Measurements from ENCODE around the gene MAP1LC3B. TPM values are rescaled to one million over a fixed set of nuclear protein-coding genes. Genes with fewer than 3 reads are reported as not detected.

Gene MAP1LC3B
- total RNA-seq, 1 experiment from 2014 or later, result 72.3 TPM

DNA sequence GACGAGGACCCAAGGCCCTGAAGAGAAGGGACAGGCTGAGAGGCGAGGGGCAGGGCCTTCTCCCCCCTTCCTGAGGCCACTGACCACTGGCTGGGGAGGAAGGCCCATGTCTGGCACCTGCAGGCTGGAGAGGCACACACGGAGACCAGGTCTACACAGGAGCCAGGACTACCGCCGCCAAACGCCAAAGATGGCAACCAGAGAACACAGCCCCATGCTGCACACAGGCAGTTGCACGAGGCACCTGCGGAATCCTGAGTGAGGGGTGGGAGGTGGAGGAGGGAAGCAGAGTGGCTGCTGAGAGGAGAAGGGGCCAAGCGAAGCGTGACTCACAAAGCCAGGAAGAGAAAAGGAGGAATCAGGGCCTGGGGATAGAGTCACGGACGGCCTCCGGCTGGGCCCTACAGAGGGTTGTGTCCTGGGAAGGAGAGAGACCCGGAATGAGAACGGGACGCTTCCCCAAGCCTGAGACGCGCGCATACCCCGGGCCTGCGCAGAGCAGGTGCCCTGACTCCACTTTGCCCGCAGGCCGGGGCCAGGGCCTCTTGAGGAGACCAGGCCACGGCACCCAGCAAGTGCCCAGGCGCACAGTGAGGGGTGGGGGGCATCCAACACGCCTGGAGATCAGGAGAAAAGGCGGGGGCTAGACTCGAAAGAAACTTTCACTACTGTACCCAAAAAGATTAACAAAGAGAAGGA is 46.3 kb upstream of the MAP1LC3B start:
- no peak for DNase-seq
- Mint-ChIP-seq H3K4me1 (ENCODE audit: low read depth, unreplicated experiment) (no peaks in the 10 kb centered on the region), H3K36me3 (ENCODE audit: insufficient read depth, unreplicated experiment) (peaks cover 73% of the 10 kb centered on the region), H3K27me3 (ENCODE audit: insufficient read depth, unreplicated experiment) (no peaks in the 10 kb centered on the region), H3K9me3 (ENCODE audit: unreplicated experiment) (no peaks in the 10 kb centered on the region), H3K27ac (ENCODE audit: unreplicated experiment) (no peak overlapping the region), H3K4me3 (ENCODE audit: unreplicated experiment) (no peak overlapping the region)
- Histone ChIP-seq H3K27me3 (replicated peaks; ENCODE audit: control insufficient read depth, insufficient read depth, low read length) (no peaks in the 10 kb centered on the region), H3K4me1 (no peaks in the 10 kb centered on the region), H3K9me3 (no peaks in the 10 kb centered on the region), H3K36me3 (ENCODE audit: control insufficient read depth, insufficient read depth, low read length) (peaks cover 4% of the 10 kb centered on the region), H3K4me3 (ENCODE audit: low read depth, low read length) (no peak overlapping the region)
- ChIA-PET POLR2A (interaction anchor here (0.7 kb wide), 1 partner anchor 38 kb away, joined by 4 read pairs; the partner anchor contains the start of gene FBXO31), CTCF (no interaction called here)
- BruUV-seq (replicated peaks), result no TSS peak
- TF ChIP-seq, protein P1, sequence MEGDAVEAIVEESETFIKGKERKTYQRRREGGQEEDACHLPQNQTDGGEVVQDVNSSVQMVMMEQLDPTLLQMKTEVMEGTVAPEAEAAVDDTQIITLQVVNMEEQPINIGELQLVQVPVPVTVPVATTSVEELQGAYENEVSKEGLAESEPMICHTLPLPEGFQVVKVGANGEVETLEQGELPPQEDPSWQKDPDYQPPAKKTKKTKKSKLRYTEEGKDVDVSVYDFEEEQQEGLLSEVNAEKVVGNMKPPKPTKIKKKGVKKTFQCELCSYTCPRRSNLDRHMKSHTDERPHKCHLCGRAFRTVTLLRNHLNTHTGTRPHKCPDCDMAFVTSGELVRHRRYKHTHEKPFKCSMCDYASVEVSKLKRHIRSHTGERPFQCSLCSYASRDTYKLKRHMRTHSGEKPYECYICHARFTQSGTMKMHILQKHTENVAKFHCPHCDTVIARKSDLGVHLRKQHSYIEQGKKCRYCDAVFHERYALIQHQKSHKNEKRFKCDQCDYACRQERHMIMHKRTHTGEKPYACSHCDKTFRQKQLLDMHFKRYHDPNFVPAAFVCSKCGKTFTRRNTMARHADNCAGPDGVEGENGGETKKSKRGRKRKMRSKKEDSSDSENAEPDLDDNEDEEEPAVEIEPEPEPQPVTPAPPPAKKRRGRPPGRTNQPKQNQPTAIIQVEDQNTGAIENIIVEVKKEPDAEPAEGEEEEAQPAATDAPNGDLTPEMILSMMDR (IDR thresholded peaks at IDR 0.05; ENCODE audit: insufficient read depth in 1 of 2, low read depth in 1 of 2, low read length in 1 of 2, severe bottlenecking in 1 of 2, unreplicated experiment in 1 of 2), result no peak
- intact Hi-C loops (cut with micrococcal nuclease; ENCODE audit: unreplicated experiment), result no loop called here

- intact Hi-C loops (cut with micrococcal nuclease; ENCODE audit: unreplicated experiment), result no loop called here
- DNase-seq, result no peak
- TF ChIP-seq, protein P1 (IDR thresholded peaks at IDR 0.05; ENCODE audit: insufficient read depth in 1 of 2, low read depth in 1 of 2, low read length in 1 of 2, severe bottlenecking in 1 of 2, unreplicated experiment in 1 of 2), result no peak
- Histone ChIP-seq H3K4me3 (ENCODE audit: low read depth, low read length) (no peak overlapping the region), H3K27me3 (replicated peaks; ENCODE audit: control insufficient read depth, insufficient read depth, low read length) (no peaks in the 10 kb centered on the region), H3K4me1 (no peaks in the 10 kb centered on the region), H3K36me3 (ENCODE audit: control insufficient read depth, insufficient read depth, low read length) (peaks cover 4% of the 10 kb centered on the region), H3K9me3 (no peaks in the 10 kb centered on the region)
- H3K27ac Mint-ChIP-seq (ENCODE audit: unreplicated experiment), result no peak overlapping the region
- POLR2A ChIA-PET, result no interaction called here
- H3K36me3 Mint-ChIP-seq (ENCODE audit: insufficient read depth, unreplicated experiment), result peaks cover 66% of the 10 kb centered on the region
- H3K4me3 Mint-ChIP-seq (ENCODE audit: unreplicated experiment), result no peak overlapping the region
- no peaks in the 10 kb centered on the region for H3K9me3 Mint-ChIP-seq (ENCODE audit: unreplicated experiment)
- no TSS peak for BruUV-seq (replicated peaks)
- H3K4me1 Mint-ChIP-seq (ENCODE audit: low read depth, unreplicated experiment), result no peaks in the 10 kb centered on the region
- no peaks in the 10 kb centered on the region for H3K27me3 Mint-ChIP-seq (ENCODE audit: insufficient read depth, unreplicated experiment)
- CTCF ChIA-PET, result no interaction called here
Observed at GRCh38 chr16:87346517-87347060, 45.5 kb upstream of the MAP1LC3B start.

GRCh38 chr16:87347932-87348615 is 44.1 kb upstream of the MAP1LC3B start:
- peak overlapping the region; percentile 10 for H3K27ac Mint-ChIP-seq (ENCODE audit: unreplicated experiment)
- TF ChIP-seq, protein P1 (IDR thresholded peaks at IDR 0.05; ENCODE audit: insufficient read depth in 1 of 2, low read depth in 1 of 2, low read length in 1 of 2, severe bottlenecking in 1 of 2, unreplicated experiment in 1 of 2), result no peak
- ChIA-PET POLR2A (no interaction called here), CTCF (interaction anchor here (1.0 kb wide), 1 partner anchor 46 kb away, joined by 3 read pairs; no protein-coding TSS in a partner anchor)
- H3K4me3 Mint-ChIP-seq (ENCODE audit: unreplicated experiment), result no peak overlapping the region
- Histone ChIP-seq H3K4me3 (ENCODE audit: low read depth, low read length) (no peak overlapping the region), H3K4me1 (no peaks in the 10 kb centered on the region), H3K36me3 (ENCODE audit: control insufficient read depth, insufficient read depth, low read length) (peaks cover 1% of the 10 kb centered on the region), H3K9me3 (no peaks in the 10 kb centered on the region), H3K27me3 (replicated peaks; ENCODE audit: control insufficient read depth, insufficient read depth, low read length) (no peaks in the 10 kb centered on the region)
- H3K4me1 Mint-ChIP-seq (ENCODE audit: low read depth, unreplicated experiment), result no peaks in the 10 kb centered on the region
- intact Hi-C loops (cut with micrococcal nuclease; ENCODE audit: unreplicated experiment), result no loop called here
- H3K9me3 Mint-ChIP-seq (ENCODE audit: unreplicated experiment), result no peaks in the 10 kb centered on the region
- DNase-seq, result no peak
- H3K27me3 Mint-ChIP-seq (ENCODE audit: insufficient read depth, unreplicated experiment), result no peaks in the 10 kb centered on the region
- BruUV-seq (replicated peaks), result no TSS peak
- peaks cover 54% of the 10 kb centered on the region for H3K36me3 Mint-ChIP-seq (ENCODE audit: insufficient read depth, unreplicated experiment)
